ENCODE data around the gene RTTN. TPM values are rescaled to one million over a fixed set of nuclear protein-coding genes. Genes with fewer than 3 reads are reported as not detected.

The RTTN gene
- total and polyA plus RNA-seq, 9 of the 15 experiments (the other 6 are each of a cell fraction or from before 2014, with no cell fraction given) = 3.1 to 18.3 (median 10.6) TPM

GRCh38 chr18:70021498-70021897 lies 184.0 kb downstream of the RTTN start:
- in situ Hi-C loops (cut with MboI) = no loop called here
- Histone ChIP-seq H2AFZ (ENCODE audit: low read depth, low read length) (no peak overlapping the region), H3K4me3 (no peak overlapping the region), H3K36me3 (ENCODE audit: control insufficient read depth, insufficient read depth, low read length) (peaks cover 16% of the 10 kb centered on the region; the same call in 2 of the 3 replicates), H3K9ac (ENCODE audit: insufficient read depth in 1 of 2, low read depth in 2 of 2, low read length in 2 of 2) (no peak overlapping the region), H3K9me1 (ENCODE audit: control insufficient read depth, insufficient read depth, low read length) (no peaks in the 10 kb centered on the region), H4K20me1 (replicated peaks; ENCODE audit: control insufficient read depth, insufficient read depth, low read length) (no peaks in the 10 kb centered on the region), H3K27ac (ENCODE audit: extremely low read depth, low read depth, low read length) (no peak overlapping the region), H3K79me2 (ENCODE audit: control insufficient read depth, insufficient read depth, low read length) (no peaks in the 10 kb centered on the region), H3K27me3 (ENCODE audit: control insufficient read depth in 2 of 2, insufficient read depth in 2 of 2, low read length in 2 of 2) (no peaks in the 10 kb centered on the region), H3K4me1 (replicated peaks in 1 of 2; ENCODE audit: control insufficient read depth in 2 of 2, insufficient read depth in 2 of 2, low read length in 2 of 2) (peaks cover 0 to 23% of the 10 kb centered on the region in 2 experiments; a peak in 3 of 5 replicates), H3K9me3 (replicated peaks; ENCODE audit: control insufficient read depth, insufficient read depth, low read depth, low read length) (no peaks in the 10 kb centered on the region), H3K4me2 (ENCODE audit: insufficient read depth, low read length) (no peak overlapping the region)
- POLR2A ChIA-PET = no interaction called here
- 100% methylated on average over 1 of the region's 1 CpG for WGBS (ENCODE audit: insufficient coverage, low coverage, missing lambda C conversion rate)
- CTCF ChIA-PET (ENCODE audit: low intra/inter-chr PET ratio) = no interaction called here
- FAIRE-seq (no peak), DNase-seq (ENCODE audit: extremely low read depth in 1 of 4, low spot score in 3 of 4) (no peak), ATAC-seq (no peak)
- intact Hi-C loops (cut with micrococcal nuclease) = no loop called here
- TF ChIP-seq NBN (IDR thresholded peaks at IDR 0.05; ENCODE audit: low read depth) = no peak
- TF ChIP-seq GTF2F1 (IDR thresholded peaks at IDR 0.05; ENCODE audit: low read depth, low read length) = no peak
- TF ChIP-seq STAT5B (CRISPR knock-in tag; IDR thresholded peaks at IDR 0.05) = no peak
- TF ChIP-seq SAFB (IDR thresholded peaks at IDR 0.05; ENCODE audit: borderline replicate concordance, low read depth, low read length) = no peak
- TF ChIP-seq, protein P1, sequence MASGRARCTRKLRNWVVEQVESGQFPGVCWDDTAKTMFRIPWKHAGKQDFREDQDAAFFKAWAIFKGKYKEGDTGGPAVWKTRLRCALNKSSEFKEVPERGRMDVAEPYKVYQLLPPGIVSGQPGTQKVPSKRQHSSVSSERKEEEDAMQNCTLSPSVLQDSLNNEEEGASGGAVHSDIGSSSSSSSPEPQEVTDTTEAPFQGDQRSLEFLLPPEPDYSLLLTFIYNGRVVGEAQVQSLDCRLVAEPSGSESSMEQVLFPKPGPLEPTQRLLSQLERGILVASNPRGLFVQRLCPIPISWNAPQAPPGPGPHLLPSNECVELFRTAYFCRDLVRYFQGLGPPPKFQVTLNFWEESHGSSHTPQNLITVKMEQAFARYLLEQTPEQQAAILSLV (tag; IDR thresholded peaks at IDR 0.05) = no peak
- no peak for TF ChIP-seq ZNF75A (CRISPR knock-in tag; IDR thresholded peaks at IDR 0.05)
- TF ChIP-seq, protein P2, sequence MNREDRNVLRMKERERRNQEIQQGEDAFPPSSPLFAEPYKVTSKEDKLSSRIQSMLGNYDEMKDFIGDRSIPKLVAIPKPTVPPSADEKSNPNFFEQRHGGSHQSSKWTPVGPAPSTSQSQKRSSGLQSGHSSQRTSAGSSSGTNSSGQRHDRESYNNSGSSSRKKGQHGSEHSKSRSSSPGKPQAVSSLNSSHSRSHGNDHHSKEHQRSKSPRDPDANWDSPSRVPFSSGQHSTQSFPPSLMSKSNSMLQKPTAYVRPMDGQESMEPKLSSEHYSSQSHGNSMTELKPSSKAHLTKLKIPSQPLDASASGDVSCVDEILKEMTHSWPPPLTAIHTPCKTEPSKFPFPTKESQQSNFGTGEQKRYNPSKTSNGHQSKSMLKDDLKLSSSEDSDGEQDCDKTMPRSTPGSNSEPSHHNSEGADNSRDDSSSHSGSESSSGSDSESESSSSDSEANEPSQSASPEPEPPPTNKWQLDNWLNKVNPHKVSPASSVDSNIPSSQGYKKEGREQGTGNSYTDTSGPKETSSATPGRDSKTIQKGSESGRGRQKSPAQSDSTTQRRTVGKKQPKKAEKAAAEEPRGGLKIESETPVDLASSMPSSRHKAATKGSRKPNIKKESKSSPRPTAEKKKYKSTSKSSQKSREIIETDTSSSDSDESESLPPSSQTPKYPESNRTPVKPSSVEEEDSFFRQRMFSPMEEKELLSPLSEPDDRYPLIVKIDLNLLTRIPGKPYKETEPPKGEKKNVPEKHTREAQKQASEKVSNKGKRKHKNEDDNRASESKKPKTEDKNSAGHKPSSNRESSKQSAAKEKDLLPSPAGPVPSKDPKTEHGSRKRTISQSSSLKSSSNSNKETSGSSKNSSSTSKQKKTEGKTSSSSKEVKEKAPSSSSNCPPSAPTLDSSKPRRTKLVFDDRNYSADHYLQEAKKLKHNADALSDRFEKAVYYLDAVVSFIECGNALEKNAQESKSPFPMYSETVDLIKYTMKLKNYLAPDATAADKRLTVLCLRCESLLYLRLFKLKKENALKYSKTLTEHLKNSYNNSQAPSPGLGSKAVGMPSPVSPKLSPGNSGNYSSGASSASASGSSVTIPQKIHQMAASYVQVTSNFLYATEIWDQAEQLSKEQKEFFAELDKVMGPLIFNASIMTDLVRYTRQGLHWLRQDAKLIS (CRISPR knock-in tag; IDR thresholded peaks at IDR 0.05) = no peak
- no TSS peak for BruUV-seq (replicated peaks)
